ENCODE data around the gene ZNF487.
"Not testable (repeated sequence)": the region's sequence is repeated elsewhere in the genome, so short reads cannot be mapped to it uniquely, and the experiment has no call there.

Gene ZNF487

DNA sequence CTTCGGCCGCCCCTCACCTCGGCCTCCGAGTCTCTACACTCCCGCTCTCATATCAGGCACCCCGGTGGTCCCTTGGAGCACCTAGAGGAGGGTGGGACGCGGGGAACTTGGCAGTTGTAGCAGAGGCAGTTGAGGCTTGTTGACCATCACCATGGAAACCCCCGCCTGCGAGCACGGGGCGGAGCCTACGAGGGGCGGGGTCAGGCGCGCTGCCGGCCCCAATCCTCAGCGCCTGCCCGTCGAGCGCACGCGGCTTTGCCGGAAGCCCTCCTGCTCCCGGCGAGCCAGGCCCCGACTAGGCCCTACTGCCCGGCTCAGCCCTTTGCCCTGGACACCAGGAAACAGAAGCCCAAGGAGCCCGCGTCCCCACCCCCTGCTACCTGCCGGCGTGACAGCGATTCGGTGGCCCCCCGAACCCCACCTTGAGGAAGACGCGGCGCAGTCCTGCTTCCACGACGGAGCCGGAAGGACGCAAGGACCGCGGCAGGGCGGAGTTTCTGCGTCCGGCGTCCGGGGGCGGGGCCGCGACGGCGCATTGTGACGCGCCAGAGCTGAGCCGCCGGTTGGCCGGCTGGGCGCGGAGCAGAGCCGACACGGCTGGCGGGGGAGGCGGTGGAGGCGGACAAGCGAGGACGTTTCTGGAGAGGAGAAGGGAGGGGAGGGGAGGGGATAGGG is 28.1 kb upstream of the ZNF487 start, which contains the start of gene HNRNPF:
Gene HNRNPF, minus strand, starts transcription at position 477 of the 675 bp plus-strand sequence. CDS start 21,302 bp downstream, outside the sequence.
- DNase-seq (ENCODE audit: low read depth in 1 of 2, low spot score in 1 of 2) = peak; percentile 94 to 99
- TF ChIP-seq JUND (IDR thresholded peaks at IDR 0.05; ENCODE audit: low read depth) = no peak
- in situ Hi-C loops (cut with HindIII; ENCODE audit: low pct_unique_long_range_greater_than_20kb, low sequenced_read_pairs) = no loop called here

DNA sequence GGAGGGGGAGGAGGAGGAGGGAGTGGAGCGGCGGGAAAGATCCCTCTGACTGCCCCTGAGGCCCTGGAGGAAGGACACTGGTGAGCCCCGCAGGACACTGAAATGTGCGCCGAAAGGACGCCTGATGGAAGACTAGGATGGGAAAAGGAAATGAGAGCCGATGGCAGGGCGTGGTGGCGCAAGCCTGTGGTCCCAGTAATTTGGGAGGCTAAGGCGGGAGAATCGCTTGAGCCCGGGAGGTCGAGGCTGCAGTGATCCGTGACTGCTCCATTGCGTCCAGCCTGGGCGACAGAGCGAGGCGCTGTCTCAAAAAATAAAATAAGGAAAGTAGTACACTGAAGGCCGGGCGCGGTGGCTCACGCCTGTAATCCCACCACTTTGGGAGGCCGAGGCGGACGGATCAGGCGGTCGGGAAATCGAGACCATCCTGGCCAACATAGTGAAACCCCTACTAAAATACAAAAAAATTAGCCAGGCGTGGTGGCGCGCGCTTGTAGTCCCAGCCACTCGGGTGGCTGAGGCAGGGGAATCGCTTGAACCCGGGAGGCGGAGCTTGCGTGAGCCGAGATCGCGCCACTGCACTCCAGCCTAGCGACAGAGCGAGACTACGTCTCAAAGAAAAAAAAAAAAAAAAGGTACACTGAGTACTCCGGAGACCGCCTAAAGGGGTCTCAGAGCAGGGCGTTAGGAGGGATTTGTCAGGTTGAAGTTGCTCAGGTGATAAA is 27.4 kb upstream of the ZNF487 start:
- DNase-seq (ENCODE audit: low read depth in 1 of 2, low spot score in 1 of 2) = peak in 1 of 2 experiments; percentile 64
- in situ Hi-C loops (cut with HindIII; ENCODE audit: low pct_unique_long_range_greater_than_20kb, low sequenced_read_pairs) = no loop called here
- no peak for TF ChIP-seq JUND (IDR thresholded peaks at IDR 0.05; ENCODE audit: low read depth)

DNA sequence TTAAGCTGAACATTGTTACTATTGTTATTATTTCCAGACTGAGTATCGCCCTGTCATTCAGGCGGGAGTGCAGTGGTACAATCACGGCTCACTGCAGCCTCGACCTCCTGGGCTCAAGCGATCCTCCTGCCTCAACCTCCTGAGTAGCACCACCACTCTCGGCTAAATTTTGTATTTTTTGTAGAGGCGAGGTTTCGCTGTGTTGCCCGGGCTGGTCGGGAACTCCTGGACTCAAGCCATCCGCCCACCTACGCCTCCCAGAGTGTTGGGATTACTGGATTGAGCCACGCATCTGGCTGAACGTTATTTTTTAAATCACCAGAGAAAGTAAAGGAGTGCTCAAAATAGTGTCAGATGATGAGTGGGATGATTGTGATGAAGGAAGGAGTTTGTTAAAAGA is 26.6 kb upstream of the ZNF487 start:
- no peak for TF ChIP-seq JUND (IDR thresholded peaks at IDR 0.05; ENCODE audit: low read depth)
- in situ Hi-C loops (cut with HindIII; ENCODE audit: low pct_unique_long_range_greater_than_20kb, low sequenced_read_pairs) = no loop called here
- no peak for DNase-seq (ENCODE audit: low read depth in 1 of 2, low spot score in 1 of 2)

DNA sequence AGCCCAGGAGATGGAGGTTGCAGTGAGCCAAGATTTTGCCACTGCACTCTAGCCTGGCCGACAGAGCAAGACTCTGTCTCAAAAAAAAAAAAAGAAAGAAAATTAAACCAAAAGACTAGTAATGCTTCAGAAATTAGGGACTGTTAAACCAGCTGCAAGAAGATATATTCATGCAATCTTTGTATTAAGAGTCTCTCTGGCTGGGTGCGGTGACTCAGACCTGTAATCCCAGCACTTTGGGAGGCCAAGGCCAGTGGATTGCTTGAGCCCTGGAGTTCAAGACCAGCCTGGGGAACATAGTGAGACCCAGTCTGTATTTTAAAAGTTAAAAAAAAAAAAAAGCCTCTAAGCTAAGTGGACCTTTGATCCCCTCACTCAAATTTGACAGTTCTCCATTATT is 25.4 kb upstream of the ZNF487 start:
- TF ChIP-seq JUND (IDR thresholded peaks at IDR 0.05; ENCODE audit: low read depth) = no peak
- in situ Hi-C loops (cut with HindIII; ENCODE audit: low pct_unique_long_range_greater_than_20kb, low sequenced_read_pairs) = no loop called here
- DNase-seq (ENCODE audit: low read depth in 1 of 2, low spot score in 1 of 2) = no peak

DNA sequence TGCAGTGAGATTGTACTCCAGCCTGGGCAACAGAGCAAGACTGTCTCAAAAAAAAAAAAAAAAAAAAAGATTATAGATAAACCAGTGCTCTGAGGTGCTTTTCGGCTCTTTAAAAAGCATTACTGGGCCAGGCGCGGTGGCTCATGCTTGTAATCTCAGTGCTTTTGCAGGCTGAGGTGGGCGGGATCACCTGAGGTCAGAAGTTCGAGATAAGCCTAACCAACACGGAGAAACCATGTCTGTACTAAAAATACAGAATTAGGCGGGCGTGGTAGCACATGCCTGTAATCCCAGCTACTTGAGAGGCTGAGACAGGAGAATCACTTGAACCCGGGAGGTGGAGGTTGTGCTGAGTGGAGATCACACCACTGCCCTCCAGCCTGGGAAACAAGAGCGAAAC is 21.4 kb upstream of the ZNF487 start:
- DNase-seq (ENCODE audit: low read depth in 1 of 2, low spot score in 1 of 2) = no peak
- in situ Hi-C loops (cut with HindIII; ENCODE audit: low pct_unique_long_range_greater_than_20kb, low sequenced_read_pairs) = no loop called here
- no peak for TF ChIP-seq JUND (IDR thresholded peaks at IDR 0.05; ENCODE audit: low read depth)

DNA sequence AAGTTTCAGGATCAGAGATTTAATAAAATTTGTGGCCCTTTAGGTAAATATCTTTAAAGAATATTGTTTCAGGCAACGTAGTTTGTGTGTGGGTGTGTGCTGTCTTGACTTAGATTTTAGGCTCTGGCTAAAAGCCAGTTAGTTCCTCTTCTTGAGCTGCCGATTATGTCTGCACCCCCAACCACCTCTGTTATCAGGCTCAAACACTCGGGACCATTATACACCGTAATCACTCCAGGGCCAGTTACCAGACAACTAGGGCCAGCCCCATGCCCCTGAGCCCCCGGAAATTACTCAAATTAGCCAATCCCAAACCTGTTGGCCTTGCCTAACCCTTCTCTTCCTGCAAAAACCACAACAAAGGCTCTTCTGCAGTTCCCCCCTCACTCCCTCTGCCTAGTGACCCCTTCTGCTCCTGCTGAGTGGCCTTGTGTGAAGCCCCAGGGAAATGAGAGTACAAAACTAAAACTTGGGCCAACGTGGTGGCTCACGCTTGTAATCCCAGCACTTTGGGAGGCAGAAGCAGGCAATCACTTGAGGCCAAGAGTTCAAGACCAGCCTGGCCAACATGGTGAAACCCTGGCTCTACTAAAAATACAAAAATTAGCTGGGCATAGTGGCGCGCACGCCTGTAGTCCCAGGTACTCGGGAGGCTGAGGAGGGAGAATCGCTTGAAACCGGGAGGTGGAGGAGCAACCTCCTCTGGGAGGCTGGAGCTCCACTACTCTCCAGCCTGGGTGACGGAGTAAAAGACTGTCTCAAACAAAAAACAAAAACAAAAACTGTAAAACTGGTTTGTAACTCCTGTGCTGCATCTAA is 18.8 kb upstream of the ZNF487 start:
- no peak for DNase-seq (ENCODE audit: low read depth in 1 of 2, low spot score in 1 of 2)
- no peak for TF ChIP-seq JUND (IDR thresholded peaks at IDR 0.05; ENCODE audit: low read depth)
- in situ Hi-C loops (cut with HindIII; ENCODE audit: low pct_unique_long_range_greater_than_20kb, low sequenced_read_pairs) = no loop called here

DNA sequence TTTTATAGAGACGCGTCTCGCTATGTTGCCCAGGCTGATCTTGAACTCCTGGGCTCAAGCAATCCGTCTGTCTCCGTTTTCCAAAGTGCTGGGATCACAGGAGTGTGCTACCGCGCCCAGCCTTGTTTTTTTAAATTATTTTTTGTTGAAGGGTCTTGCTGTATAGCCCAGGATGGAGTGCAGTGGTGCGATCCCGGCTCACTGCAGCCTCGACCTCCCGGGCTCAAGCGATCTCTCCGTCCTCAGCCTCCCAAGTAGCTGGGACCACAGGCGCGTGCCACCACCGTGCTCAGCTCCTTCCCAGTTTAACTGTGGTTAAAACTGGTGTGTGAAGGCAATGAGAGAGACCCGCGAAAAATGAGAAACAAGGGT is 16.9 kb upstream of the ZNF487 start:
- in situ Hi-C loops (cut with HindIII; ENCODE audit: low pct_unique_long_range_greater_than_20kb, low sequenced_read_pairs) = no loop called here
- no peak for TF ChIP-seq JUND (IDR thresholded peaks at IDR 0.05; ENCODE audit: low read depth)
- no peak for DNase-seq (ENCODE audit: low read depth in 1 of 2, low spot score in 1 of 2)

DNA sequence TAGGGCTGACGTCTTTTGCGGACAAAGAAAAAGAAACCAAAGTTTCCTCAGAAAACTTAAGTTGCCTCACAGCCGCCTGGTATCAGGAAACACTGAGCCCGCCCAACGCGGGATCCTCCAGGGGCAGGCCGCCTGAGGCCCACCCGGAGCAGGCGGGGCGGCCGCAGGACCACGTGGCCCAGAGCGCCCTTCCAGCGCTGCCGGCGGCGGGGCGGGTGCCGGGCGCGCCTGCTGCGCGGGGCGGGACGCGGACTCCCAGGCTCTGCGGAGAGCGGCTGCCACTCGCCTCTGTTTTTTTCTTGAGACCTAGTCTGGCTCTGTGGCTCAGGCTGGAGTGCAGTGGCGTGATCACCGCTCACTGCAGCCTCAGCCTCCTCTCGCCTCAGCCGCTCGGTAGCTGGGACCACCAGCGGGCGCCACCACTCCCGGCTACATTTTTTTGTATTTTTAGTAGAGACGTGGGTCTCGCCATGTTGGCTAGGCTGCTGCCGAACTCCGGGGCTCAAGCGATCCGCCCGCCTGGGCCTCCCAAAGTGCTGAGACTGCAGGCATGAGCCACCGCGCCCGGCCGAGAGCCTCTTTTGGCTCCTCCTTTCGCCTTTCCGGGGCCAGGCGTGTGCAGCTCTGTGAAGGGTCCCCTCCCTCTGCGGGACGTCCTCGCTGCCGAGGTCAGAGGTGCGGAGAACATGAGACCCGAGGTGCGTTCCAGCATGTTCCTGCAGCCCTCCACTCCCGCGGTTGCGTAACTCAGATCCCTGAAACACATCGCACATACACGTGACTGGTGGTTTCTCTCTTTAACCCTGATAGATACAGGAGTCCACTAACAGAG is 16.3 kb upstream of the ZNF487 start:
- in situ Hi-C loops (cut with HindIII; ENCODE audit: low pct_unique_long_range_greater_than_20kb, low sequenced_read_pairs) = no loop called here
- no peak for TF ChIP-seq JUND (IDR thresholded peaks at IDR 0.05; ENCODE audit: low read depth)
- peak; percentile 58 to 74 for DNase-seq (ENCODE audit: low read depth in 1 of 2, low spot score in 1 of 2)

DNA sequence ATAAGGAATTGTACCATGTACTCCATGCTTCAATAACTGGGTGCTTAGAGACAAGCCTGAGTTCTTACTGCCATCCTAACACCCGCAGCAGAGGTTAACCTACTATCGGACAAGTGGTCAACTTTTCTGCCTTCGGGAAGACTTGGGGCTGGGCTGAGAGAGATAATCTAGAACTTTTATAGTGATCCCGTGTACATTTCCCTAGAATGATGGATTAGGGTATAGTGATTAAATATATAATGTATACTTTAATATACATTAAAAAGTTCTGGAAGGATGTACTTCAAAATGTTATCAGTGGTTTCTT is 15.8 kb upstream of the ZNF487 start:
- in situ Hi-C loops (cut with HindIII; ENCODE audit: low pct_unique_long_range_greater_than_20kb, low sequenced_read_pairs) = no loop called here
- no peak for TF ChIP-seq JUND (IDR thresholded peaks at IDR 0.05; ENCODE audit: low read depth)
- DNase-seq (ENCODE audit: low read depth in 1 of 2, low spot score in 1 of 2) = no peak

DNA sequence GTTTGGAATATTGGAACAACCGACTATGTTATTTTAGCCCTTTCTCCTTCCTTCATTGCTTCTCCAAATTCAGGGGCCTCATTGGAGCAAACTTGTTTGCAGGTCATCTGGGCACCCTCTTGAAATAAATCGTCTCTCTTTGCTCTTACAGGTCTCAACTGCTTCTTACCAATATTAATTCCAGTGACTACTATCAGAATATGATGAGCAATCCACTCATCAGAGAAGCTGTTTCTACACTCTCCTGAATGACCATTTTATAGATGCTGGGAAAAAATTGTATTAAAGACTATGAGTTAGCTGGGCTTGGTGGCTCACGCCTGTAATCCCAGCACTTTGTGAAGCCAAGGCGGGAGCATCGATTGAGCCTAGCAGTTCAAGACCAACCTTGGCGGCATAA is 15.4 kb upstream of the ZNF487 start:
- TF ChIP-seq JUND (IDR thresholded peaks at IDR 0.05; ENCODE audit: low read depth) = no peak
- DNase-seq (ENCODE audit: low read depth in 1 of 2, low spot score in 1 of 2) = no peak
- in situ Hi-C loops (cut with HindIII; ENCODE audit: low pct_unique_long_range_greater_than_20kb, low sequenced_read_pairs) = no loop called here

DNA sequence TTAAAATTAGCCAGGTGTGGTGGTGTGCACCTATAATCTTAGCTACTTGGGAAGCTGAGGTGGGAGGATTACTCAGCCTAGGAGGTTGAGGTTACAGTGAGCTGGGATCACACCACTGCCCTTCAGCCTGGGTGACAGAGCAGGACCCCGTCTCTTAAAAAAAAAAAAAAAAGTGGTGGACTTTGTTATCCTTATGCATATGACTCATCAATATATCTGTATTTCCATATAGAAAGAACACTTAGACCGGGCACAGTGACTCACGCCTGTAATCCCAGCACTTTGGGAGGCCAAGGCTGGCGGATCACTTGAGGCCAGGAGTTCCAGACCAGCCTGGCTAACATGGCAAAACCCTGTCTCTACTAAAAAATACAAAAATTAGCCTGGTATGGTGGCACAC is 15.0 kb upstream of the ZNF487 start:
- DNase-seq (ENCODE audit: low read depth in 1 of 2, low spot score in 1 of 2); in situ Hi-C loops (cut with HindIII; ENCODE audit: low pct_unique_long_range_greater_than_20kb, low sequenced_read_pairs): not testable (repeated sequence)

DNA sequence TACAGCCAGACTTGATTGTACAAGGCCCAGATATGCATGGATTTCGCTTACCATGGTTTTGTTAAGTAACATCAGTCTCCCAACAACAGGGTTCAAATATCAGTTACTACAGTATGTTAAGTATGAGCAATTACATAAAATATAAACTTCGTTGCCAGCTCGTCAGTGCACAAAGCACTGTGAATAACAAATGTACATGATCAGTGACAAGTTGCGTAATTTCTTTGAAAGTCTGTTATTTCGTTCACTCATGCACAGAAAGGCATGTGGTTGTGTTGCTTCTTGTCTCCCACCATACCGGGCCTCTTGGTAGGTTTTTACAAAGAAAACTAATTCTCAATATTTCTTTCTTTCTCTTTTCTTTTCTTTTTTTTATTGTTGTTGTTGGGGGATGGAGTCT is 12.5 kb upstream of the ZNF487 start:
- DNase-seq (ENCODE audit: low read depth in 1 of 2, low spot score in 1 of 2) = no peak
- in situ Hi-C loops (cut with HindIII; ENCODE audit: low pct_unique_long_range_greater_than_20kb, low sequenced_read_pairs) = no loop called here
- TF ChIP-seq JUND (IDR thresholded peaks at IDR 0.05; ENCODE audit: low read depth) = no peak

DNA sequence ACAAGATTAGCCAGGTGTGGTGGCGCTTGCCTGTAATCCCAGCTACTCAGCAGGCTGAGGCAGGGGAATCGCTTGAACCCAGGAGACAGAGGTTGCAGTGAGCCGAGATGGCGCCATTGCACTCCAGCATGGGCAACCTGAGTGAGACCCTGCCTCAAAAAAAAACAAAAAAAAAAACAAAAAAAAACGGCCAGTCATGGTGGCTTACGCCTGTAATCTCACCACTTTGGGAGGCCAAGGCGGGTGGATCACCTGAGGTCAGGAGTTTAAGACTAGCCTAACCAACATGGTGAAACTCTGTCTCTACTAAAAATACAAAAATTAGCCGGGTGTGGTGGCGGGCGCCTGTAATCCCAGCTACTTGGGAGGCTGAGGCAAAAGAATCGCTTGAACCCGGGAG is 10.4 kb upstream of the ZNF487 start:
- in situ Hi-C loops (cut with HindIII; ENCODE audit: low pct_unique_long_range_greater_than_20kb, low sequenced_read_pairs); DNase-seq (ENCODE audit: low read depth in 1 of 2, low spot score in 1 of 2): not testable (repeated sequence)
